Measurements from ENCODE around the gene TRMT44. TPM values are rescaled to one million over a fixed set of nuclear protein-coding genes. Genes with fewer than 3 reads are reported as not detected.
A peak's percentile ranks its signal among the peaks of the same experiment; 100 is the strongest.

Gene TRMT44
- total RNA-seq, 1 experiment from 2014 or later, result 9.6 TPM

DNA sequence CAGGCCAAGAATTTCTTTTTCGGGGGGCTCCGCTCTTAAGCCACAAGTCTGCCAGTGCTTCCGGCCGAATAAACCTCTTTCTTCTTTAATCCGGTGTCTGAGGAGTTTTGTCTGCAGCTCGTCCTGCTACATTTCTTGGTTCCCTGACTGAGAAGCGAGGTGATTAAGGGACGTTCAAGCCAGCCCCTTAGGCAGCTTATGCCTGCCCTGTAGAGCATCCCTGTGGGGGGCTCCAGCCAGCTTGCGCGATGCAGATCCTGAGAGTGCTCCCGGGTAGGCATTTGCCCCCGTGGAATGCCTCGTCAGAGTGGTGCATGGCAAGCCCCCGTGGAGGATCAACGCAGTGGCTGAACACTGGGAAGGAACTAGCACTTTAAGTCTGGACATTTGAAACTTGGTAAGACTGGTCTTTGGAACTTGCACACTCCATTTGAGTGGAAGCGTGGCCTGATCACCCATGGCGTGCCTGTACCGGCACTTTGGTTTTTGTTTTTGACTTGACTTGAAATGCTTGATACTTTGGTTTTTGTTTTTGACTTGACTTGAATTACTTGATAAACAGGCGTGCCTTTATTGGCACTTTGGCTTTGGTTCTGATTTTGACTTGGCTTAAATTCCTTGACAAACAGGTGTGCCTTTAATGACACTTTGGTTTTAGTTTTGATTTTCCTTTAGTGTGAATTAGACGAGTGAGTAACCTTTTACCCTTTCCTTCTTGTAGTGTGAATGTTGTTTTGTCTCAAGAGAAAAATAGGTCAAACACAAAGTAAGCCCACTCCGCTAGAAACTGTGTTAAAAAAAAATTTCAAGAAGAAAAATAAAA, 6.1 kb upstream of the TRMT44 start:
- DNase-seq (ENCODE audit: low spot score), result no peak

DNA sequence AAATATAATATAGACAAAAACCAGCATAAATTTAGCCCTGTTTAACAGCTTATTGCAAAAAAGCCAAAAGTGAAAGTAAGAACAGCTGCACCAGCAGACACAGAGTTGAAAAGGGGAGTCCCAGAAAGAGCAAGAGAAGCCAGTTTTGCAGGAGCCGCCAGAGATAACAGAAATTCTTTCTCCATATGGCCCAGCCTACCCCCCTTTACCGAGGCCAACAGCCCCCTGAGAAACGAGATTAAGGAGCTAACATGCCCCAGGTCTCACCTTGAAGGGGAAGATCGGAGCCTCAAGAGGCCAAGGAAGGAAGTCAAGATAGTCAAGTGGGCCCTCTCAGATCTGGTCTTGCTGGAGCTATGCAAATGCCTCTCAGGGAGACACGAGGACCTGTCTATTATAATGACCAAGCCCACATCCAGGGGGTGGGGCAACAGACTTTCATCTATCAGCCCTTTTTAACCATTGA, 4.9 kb upstream of the TRMT44 start:
- no peak for DNase-seq (ENCODE audit: low spot score)

DNA sequence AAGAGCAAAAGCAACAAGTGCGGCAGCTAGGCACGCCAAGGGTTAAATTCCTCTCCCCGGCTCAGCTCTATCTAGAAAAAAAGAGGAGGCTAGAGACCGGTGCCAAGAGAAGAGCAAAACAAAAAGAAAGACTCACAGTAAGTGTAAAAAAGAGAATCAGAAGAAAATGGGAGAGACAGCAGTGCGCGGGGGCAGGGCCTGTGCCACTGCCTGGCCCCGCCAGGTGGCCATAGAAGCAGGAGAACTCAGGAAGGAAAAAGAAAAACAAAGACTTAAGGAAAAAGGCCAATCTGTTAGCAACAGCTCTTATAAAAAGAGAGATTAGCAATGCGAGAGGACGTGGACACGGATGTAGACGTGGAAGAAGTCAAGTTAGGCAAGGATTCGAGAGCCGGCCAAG, 3.3 kb upstream of the TRMT44 start:
- DNase-seq (ENCODE audit: low spot score), result no peak

DNA sequence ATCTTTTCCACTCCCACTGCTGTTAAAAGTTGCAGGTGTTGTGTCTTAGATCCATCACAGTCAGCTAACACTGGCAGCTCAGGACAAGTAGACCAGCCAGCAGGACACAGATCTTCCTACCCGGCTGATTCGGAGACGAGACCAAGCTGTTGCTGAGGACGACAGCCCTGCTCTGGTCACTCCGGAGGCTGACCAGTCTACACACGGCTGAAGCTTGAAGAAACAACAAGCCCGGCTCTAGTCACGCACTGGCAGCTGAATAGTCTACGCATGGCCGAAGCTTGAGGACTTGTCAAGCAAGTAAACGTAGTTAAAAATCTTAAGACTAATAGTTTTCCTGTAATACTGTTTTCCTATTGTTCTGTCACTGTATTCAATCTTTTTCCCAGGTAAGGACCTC, 1.8 kb upstream of the TRMT44 start:
- no peak for DNase-seq (ENCODE audit: low spot score)

DNA sequence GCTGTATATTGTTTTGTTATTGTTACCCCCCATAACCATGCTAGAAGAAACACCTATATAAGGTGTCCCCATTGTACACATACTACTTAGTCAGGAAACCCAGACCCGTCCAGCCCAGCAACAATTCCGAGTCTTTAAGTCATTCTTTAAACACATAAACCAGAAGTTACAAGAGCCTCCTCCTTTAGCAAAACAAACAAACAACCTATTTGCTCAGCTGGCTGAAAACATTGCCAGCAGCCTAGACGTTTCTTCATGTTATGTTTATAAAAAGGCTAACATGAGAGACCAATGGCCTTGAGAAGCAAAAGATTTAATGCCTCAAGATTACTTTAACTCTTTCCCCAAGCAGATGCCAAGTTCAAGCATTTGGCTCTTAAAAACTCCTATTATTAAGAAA, 1.4 kb upstream of the TRMT44 start:
- DNase-seq (ENCODE audit: low spot score), result peak; percentile 21

DNA sequence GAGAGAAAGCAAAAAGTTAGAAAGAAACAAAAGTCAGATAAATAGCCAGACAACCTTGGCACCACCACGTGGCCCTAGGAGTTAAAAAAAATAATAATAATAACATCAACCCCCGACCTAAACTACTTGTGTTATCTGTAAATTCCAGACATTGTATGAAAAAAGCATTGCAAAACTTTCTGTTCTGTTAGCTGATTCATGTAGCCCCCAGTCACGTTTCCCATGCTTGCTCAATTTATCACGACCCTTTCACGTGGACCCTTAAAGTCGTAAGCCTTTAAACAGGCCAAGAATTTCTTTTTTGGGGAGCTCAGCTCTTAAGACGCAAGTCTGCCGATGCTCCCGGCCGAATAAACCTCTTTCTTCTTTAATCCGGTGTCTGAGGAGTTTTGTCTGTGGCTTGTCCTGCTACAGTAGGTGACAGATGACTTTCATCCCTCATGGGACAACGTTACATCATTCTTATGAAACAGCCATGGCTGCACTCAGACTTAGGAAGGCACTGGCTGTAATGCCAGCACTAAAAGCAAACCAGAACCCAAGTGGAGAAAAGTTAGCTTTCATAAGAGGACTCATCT, 574 bp upstream of the TRMT44 start:
- DNase-seq (ENCODE audit: low spot score), result peak; percentile 65

DNA sequence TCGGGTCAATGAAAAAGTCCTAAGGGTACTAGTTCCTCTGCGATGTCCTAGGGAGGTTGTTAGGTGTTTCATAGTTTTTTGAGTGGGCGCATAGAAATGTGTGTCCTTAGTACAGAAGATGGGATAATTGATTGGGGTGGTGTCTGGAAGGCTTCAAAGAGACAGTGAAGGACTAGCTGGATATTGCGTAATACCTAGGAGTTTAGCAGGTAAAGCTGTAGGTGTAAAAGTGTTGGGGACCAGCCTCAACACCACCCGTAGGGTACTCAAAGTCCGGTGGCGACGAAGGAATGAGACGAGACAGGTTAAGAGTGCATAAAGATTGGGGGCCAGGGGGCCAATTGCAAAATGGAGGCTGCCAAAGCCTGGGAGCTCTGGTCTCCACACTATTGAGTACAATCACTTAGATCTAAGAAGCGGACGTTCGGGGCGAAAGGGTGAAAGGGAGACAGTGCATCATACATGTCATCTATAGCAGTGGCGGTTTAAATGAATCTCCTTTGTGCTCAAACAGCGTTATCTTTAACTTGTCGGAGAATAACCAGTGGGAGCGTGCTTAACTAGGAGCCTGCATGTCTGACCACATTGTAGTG, 1.0 kb downstream of the TRMT44 start:
- no peak for DNase-seq (ENCODE audit: low spot score)

DNA sequence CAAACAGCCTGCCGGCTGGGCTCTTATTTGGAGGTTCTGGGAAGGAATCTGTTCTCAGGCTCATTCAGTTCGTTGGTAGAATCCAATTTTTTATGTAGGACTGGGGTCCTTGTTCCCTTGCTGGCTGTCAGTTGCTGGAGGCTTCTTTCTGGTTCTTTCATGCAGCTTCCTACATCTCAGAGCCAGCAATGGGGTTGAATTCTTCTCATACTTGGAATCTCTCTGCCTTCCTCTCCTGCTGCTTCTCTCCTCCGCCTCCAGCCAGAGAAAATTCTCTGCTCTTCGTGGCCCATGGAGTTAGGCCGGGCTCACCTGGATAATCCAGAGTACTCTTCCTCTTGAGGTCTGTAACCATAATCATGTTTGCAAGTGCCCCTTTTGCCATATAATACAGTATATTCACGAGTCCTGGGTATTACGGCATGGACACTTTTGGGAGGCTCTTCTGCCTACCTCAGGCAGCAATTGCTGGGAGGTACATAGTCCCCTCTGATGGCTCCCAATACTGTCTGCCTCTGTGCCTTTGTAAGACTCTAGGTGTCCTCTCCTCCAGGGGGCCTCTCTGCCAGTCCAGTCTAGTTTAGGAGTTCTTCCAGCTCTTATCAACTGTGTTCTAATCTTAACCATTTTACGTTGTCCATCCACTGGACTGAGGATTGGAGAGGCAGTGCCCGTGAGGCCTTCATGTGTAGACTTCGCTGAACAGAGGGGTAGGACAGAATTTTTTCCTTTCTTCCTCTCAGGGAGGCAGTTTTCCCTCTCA, 2.2 kb downstream of the TRMT44 start:
- no peak for DNase-seq (ENCODE audit: low spot score)

DNA sequence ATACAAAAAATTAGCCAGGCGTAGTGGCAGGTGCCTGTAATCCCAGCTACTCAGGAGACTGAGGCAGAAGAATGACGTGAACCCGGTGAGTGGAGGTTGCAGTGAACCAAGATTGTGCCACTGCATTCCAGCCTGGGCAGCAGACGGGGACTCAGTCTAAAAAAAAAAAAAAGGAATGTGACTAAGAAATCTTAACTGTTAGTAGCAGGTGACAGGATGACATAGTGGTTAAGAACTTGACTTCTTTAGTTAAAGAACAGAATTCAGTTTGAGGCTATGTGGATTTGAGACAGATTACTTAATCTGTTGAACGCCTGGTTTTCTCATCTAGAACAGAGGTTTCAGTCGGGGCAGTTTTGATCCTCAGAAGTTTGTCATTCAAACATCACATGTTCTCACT, 3.2 kb downstream of the TRMT44 start:
- no peak for DNase-seq (ENCODE audit: low spot score)

DNA sequence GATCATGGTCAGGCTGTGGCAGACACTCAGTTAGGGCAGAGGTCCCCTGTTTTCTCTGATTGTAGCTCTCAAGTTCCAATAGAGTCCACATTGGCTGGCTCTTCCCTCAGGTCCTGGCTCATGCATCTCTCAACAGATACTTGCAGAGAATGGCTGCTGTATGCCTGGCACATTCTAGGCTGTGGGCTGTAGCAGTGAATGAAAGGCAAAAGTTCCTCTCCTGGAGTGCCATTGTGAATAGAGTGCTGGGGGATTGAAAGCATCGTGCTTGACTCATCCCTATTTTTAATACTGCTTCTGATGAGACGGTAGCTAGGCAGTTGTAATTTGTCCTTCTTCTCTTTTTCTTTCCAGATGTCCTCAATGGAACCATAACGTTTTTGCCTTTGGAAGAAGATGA, 5.5 kb downstream of the TRMT44 start:
- no peak for DNase-seq (ENCODE audit: low spot score)

DNA sequence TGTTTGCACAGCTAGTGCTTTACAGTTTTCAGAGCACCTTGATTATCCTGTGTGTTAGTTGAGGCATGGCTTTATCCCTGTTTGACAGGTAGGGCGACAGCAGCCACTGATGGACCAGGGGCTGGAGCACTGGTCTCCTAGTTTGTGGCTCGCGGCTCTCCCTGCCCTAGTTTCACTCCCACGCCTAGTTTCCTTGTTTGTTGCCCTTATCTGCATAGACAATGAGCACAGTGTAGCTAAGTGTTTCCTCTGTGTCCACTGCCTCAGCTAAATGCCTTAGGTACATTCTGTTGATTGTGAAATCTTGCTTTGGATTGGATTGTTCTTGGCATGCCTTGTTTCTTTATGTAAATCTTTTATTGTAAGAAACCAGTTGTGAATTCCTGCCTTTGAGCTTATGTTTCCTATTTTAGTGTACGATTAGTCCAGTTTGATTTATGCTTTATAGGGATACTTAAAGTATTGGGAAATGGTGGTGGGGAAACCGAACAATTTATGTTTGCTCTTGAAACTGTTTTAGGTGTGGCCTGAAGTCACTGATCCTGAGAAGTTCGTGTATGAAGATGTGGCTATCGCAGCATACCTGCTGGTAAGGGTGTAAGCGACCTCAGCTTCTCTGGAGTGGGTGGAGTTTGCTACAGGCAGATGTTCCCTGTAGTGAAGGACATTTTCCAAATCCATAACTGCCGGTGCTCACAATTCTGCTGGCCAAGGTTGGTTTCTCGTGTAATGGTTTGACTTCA, 11.0 kb downstream of the TRMT44 start:
- DNase-seq (ENCODE audit: low spot score), result no peak

DNA sequence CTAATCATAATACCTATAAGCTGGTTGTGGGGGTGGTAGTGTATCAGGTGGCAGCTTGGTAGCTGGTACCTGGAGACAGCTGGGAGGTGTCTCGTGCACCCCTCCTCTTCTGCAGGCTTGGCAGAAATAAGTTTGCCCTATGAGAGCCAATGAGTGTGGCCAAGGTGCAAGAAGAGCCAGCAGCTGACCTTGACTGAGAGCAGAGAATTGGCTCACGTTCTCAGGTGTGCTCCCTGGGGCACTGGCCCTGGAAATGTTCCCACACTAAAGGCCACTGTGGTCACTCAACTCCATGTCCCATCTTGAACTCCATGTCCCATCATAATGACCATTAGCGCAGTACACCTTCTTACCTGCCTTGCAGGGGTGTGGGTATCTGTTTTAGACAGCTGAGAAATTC, 13.4 kb downstream of the TRMT44 start:
- DNase-seq (ENCODE audit: low spot score), result no peak

DNA sequence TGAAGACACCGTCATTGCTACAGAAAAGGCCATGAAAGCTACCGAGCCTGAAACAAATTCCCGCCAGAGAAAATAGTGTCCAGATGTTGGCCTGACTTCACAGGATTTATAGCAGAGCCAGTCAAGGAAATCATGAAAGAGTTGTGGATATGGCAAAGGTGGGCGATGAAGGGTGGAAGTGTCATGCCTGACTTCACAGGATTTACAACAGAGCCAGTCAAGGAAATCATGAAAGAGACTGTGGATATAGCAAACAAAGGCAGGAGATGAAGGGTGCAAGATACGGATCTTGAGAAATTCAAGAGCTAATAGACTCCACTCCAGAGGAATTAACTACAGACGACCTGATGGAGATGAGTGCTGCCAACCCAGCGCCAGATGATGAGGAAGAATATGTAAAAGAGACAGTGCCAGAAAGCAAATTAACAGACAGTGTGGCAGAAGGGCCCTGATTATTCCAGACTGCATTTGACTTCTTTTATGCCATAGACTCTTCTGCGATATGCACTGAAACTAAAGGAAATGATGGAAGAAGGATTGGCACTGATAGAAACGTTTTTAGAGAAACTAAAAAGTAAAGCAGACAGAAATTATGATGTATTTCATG, 17.2 kb downstream of the TRMT44 start:
- no peak for DNase-seq (ENCODE audit: low spot score)

DNA sequence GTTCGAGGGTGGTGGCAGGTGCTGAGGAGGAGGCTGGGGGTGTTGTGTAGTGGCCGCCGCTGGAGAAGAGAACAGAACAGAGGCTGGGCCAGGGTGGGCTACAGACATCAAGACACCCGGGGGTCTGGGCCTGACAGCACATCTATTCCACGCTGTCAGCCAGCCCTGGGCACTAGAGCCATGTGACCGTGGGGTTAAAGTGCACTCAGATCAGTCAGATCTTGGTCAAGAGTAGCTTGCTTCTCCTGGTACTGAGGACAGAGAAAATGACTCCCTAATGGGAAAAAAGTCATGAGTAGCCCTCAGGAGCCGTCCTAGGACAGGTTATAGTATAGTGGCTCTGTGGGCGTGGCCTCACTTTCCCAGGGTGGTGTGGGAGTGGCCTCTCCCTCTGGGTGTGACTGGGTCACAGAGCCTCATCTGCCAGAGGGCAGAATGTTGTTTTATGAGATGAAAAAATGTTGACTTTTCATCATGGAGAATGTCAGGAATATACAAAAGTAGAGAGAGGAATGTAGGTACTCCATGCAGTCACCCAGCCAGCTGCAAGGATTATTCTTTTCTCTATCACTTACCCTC, 19.4 kb downstream of the TRMT44 start:
- no peak for DNase-seq (ENCODE audit: low spot score)

DNA sequence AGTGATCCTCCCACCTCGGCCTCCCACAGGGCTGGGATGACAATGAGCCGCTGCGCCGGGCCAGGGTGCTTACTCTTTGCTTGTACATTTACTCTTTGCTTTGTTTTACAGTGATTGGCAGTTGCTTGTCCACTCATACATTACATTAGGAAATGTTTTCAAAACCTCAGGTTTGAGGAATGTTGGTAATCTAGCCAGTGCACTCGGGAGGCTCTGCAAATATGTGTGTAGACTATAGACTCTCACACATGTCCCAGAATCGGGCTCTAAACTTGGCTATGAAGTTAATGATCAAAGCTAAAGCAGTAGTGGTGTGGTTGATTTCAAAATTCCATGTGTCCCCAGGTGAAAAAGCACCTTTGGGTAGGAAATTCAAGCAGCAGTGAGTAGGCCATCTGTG, 20.5 kb downstream of the TRMT44 start:
- no peak for DNase-seq (ENCODE audit: low spot score)

DNA sequence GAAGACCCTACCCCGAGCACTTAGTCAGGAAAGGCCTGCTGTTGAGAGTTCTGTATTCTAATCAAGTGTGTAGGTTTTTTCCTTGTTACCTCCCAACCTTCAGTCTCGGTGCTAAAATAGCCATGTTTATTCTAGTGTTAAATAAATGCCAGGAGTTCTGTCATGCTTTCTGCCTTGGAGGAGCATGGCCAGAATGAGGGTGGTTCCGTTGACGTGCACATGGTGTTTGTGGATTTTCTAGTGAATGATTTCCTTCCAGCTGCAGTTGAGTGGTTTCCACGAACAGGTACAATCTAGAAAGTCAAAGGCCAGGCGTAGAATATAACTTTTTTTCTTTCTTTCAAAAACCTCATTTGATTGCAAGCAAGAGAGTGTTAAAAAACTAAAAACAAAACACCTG, 21.0 kb downstream of the TRMT44 start:
- DNase-seq (ENCODE audit: low spot score), result no peak

DNA sequence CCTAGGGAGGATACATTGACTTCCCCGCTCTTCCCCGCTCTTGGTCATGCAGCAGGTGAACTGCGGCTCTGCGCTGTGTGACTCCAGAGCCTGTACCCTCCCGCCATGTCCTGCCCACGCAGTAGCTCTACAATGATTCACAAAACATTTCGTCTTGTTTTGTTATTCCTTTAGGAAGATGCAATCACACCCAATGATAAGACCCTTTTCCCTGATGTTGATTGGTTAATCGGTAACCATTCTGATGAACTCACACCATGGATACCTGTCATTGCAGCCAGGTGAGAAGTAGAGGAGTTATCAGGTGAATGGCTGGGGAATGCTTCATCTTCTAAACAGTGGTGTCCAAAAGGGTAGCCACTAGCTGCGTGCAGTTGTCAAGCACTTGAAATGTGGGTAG, 23.2 kb downstream of the TRMT44 start:
- DNase-seq (ENCODE audit: low spot score), result no peak

DNA sequence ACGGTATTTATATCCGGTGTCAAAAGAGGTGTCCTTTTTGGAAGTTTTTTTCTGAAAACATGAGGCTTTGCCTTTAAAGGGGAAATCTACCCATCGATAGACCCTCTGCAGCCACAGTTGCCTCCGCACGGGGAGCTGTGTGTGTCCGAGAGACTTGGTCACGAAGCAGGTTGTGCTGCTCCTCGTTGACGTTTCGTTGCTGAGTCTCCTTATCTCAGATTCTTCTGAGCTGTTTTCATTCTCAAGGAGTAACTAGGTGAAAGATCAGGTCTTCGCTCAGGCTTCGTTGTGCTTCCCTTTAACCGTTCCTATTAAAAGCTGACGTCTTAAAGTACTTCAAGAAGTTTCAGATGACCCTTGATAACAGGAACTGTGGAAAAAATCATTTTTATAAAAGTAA, 23.8 kb downstream of the TRMT44 start:
- DNase-seq (ENCODE audit: low spot score), result no peak

DNA sequence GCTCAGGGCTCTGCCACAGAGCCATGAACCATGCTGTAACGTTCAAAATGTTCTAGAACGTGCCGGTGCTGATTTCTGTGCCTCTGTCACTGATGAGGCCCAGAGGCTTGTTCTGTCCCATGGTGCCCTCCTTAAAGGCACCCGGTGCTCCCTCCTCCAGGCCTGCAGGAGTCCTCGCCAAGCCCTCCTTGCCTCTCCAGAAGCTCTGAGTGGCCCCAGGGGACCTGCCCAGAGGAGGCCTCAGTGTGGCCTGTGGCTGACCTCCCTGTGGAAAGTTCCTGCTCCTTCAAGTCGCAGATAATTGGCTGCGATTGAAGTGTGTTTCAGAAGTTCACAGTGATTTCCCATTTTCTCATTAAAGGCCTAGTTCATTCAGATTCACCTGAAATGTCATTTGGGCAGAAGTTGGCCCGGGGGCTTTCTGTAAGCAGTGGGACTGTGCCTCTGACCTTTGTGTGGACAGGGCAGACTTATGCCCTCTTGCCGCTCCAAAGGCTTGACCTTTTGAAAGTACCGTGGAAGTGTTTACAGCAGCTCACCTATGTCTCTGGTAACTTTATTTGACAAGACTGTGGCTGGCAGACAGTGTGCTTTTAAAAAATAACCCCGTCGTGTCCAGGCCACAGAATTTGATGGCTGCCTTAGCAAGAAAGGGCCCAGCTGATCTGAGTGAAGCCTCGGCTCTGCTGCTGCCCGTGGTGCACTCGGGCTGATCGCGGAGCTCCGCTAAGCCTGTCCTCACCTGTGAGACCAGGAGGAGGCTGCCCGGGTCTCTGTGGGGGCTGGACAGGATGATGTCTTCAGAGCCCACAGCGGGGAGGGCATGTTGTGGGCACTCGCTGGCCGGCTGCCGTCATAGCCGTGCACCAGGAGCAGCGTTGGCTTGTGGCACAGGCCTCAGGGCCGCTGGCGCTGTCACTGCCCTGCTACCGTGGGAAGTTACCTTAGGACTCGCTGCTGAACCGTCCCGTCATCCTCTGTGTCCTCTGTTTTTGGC, 25.3 kb downstream of the TRMT44 start:
- DNase-seq (ENCODE audit: low spot score), result no peak

DNA sequence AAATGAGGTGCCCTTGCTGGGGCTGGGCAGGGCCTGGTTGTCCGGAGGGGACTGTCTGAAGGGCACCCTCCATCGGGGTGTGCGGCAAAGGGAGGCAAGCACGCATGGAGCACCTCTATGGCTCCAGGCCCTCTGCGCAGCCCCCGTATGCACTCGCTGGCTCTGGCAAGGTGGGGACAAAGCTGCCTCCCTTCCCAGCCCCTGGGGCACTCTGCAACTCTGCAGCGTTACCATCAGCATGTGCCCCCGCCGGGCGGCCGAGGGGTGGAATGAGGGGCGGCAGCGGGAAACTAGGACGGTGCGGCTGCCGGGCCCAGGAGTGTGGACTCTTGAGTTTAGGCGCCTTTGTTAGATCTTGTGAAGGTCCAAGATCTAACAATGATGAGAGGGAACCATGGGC, 26.4 kb downstream of the TRMT44 start:
- no peak for DNase-seq (ENCODE audit: low spot score)
